AG09319 (cell line): ENCODE measurements around the gene C1S.
A peak's percentile ranks its signal among the peaks of the same experiment; 100 is the strongest.

Source experiments
- DNase-seq: peaks from one replicate; pipeline ENCODE4 v3.0.0-alpha.2; 2010; ENCODE audit warnings: low read depth; ENCODE audit errors: extremely low read depth
- TF ChIP-seq, protein P1 (sequence below): IDR thresholded peaks from 2 replicates; pipeline ENCODE4 v1.5.1; 2011; ENCODE audit warnings: low read depth, mild to moderate bottlenecking, inconsistent platforms, low read length, moderate library complexity

Gene C1S

DNA sequence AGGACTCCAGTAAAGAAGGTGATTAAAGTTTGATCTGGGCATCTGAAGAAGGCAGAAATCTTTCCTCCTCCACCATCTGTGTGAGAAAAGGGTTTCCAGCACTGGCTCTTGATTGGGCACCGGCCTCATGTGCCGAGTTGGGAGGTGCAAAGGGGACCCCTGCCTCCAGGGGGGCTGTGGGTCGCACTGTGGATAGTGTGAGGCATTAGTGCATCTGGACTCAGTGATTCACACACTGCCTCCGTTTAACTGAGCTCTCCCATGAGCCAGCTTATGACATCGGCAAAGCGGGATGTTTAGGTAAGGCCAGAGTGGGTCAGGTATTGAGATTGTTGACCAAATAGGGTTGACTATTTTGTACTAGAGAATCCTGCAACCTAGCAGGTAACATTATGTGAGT is 8.9 kb downstream of the C1S start:
- TF ChIP-seq, protein P1, sequence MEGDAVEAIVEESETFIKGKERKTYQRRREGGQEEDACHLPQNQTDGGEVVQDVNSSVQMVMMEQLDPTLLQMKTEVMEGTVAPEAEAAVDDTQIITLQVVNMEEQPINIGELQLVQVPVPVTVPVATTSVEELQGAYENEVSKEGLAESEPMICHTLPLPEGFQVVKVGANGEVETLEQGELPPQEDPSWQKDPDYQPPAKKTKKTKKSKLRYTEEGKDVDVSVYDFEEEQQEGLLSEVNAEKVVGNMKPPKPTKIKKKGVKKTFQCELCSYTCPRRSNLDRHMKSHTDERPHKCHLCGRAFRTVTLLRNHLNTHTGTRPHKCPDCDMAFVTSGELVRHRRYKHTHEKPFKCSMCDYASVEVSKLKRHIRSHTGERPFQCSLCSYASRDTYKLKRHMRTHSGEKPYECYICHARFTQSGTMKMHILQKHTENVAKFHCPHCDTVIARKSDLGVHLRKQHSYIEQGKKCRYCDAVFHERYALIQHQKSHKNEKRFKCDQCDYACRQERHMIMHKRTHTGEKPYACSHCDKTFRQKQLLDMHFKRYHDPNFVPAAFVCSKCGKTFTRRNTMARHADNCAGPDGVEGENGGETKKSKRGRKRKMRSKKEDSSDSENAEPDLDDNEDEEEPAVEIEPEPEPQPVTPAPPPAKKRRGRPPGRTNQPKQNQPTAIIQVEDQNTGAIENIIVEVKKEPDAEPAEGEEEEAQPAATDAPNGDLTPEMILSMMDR = no peak
- no peak for DNase-seq

DNA sequence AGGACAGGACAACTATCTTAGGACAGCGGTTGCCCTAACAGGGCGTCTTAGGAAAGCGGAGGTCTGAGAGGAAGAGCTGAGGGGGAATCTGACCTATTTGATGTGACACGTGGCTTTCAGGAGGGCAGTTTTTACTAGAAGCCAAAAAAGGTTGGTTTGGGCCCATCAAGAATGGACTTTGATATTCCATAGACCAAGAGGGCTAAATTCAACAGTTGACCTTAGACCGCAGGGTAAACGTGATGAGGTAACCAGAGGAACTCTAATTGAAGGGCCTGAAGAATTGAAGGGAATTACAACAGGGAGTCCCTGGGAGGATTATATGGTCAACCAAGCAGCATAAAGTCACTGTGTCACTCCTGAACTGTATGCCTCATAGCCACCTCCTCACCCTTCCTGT is 11.5 kb downstream of the C1S start:
- TF ChIP-seq, protein P1 = no peak
- no peak for DNase-seq

DNA sequence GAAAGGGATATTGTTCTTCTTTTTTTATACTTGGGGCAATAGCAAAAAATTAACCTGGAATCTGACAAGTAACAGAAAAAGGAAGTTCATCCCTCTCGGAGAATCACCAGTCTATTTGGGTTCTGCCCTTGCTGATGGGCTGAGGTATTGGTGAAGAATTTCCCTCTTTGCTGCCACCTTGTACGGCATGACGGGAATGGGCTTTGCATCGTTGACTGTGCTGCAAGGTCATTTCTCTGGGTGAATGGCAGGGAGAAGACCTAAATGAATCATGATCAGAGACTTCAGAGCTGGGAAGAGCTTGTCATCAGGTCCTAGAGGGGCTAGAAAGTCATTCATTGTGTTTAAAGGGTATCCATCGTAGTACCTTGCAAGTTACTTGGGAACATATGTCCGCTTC is 12.0 kb downstream of the C1S start:
- DNase-seq = no peak
- TF ChIP-seq, protein P1 = no peak

DNA sequence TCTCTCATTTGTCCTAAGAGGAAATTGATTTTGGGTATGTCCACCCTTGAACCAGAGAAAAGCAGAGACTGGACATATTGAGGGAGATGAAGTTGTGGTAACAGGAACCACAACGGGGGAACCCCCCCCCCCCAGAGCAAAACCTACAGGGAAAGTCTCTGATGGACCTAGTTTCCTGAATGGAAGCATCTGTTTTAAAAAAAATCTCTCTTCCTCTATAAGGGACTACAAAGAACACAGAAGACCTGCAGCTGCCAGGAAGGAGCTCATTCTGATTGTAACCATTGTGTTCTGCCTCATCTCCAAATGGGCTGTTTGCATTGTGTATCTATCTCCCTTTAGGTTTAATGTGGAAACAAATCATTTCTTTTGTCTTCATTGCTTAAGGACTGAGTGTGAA is 13.4 kb downstream of the C1S start:
- no peak for DNase-seq
- TF ChIP-seq, protein P1 = no peak

DNA sequence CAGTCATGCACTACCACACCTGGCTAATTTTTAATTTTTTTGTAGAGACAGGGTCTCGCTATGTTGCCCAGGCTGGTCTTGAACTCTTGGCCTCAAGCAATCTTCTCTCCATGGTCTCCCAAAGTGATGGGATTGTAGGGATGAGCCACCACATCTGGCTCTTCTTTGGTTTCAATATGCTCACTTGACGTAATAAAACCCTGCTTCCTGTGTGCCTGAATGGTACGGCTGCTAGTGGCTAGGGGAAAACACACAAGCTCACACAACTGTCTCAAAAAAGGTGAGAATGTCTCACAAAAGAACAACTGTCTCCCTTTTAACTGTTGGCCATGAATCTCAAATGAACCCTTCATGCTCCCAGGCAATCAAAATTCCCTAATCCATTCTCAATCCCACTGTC is 15.0 kb downstream of the C1S start:
- TF ChIP-seq, protein P1 = no peak

DNA sequence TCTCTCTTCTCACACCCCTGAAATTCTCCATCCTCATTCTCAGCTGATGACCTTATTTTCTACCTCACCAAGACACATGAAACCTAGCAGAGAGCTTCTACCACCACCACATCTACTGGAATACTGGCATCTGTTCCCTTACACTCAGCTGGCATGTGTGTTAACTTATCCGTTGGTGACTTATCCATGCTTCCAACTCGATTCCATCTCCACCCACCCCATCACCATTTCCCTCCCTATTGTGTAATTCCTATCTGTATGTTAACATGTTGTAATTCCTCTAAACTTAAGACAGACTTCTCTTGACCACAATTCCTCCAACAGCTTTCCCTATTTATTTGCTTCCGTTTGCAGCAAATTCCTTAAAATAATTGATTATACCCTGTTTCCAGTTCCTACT is 15.4 kb downstream of the C1S start:
- DNase-seq = peak; percentile 86
- TF ChIP-seq, protein P1 = no peak

More for the DNA sequence above, 15.0 kb downstream of the C1S start:
- DNase-seq = no peak

DNA sequence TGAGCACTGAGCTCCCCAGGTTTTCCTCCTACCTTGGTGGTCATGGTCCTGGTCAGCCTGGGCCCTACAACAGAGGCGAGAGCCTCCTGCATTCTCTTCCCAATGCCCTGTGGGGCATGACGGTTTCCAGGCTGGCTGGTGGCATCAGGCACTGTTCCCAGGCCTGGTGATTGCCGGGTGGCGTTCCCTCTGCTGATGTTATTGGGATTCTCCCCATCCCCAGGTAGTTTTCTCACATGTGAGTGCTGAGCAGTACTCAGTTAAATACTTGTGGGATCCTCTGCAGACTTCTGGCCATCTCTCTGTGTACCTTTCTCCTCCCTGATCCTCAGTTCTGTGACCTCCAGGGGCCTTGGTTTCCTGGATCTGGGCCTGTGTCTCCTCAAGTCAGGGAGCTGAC is 16.0 kb downstream of the C1S start:
- no peak for DNase-seq
- TF ChIP-seq, protein P1 = no peak
